HG03558 (cell line): ENCODE data around the gene DYRK1A.

Source experiments
- ATAC-seq: cut with Tn5 transposase; IDR thresholded peaks from one replicate; pipeline ENCODE4 v1.9.1; 2021; ENCODE audit warnings: moderate number of reproducible peaks; ENCODE audit not compliant: unreplicated experiment; ENCODE audit errors: extremely low read depth

DYRK1A gene

GRCh38 chr21:37383784-37384311, 17.3 kb downstream of the DYRK1A start:
- no peak for ATAC-seq

DNA sequence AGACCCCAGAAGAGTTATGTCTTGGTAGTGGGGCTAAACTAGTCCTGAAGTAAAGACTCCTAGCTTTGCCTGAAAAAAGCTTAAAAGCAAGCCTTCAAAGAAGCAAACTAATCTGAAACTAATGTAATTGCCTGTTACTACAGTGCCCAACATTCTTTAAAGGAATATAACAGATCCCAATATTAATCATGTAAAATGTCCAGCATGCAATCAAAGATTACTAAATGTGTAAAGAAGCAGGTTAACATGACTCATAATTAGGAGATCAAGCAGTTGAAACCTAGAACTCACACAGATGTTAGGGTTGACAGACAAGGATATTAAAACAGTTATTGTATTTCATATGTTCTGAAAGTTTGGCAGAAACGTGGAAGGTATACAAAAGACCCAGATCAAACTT, 17.8 kb downstream of the DYRK1A start:
- ATAC-seq = no peak

- no peak for ATAC-seq
Observed at GRCh38 chr21:37385179-37385765, 18.7 kb downstream of the DYRK1A start.

- no peak for ATAC-seq
Observed at GRCh38 chr21:37386151-37386550, 19.6 kb downstream of the DYRK1A start.

- ATAC-seq = no peak
Observed at GRCh38 chr21:37389456-37389855, 22.9 kb downstream of the DYRK1A start.

- no peak for ATAC-seq
Observed at GRCh38 chr21:37391666-37392065, 25.1 kb downstream of the DYRK1A start.

GRCh38 chr21:37392441-37392840, 25.9 kb downstream of the DYRK1A start:
- ATAC-seq = no peak

- ATAC-seq = no peak
Observed at GRCh38 chr21:37393030-37393429, 26.5 kb downstream of the DYRK1A start.

DNA sequence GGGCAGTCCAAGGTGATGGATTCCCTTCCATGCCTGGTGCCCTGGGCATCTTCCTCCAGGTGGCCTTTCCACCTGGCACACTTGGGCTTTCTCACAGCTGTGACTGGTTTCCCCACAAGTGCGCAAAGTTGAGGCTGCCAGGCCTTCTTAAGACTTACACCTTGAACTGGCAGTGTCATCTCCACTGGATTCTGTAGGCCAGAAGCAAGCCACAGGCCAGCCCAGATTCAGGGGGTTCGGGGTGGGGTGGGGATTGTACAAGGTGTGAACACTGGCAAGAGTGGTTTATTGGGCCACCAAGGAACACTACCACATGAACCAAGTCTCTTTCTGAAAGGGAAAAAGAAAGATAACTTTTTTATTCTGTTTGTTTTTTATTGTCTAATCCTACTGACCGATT, 27.2 kb downstream of the DYRK1A start:
- no peak for ATAC-seq

- no peak for ATAC-seq
Observed at GRCh38 chr21:37395961-37396360, 29.4 kb downstream of the DYRK1A start.

DNA sequence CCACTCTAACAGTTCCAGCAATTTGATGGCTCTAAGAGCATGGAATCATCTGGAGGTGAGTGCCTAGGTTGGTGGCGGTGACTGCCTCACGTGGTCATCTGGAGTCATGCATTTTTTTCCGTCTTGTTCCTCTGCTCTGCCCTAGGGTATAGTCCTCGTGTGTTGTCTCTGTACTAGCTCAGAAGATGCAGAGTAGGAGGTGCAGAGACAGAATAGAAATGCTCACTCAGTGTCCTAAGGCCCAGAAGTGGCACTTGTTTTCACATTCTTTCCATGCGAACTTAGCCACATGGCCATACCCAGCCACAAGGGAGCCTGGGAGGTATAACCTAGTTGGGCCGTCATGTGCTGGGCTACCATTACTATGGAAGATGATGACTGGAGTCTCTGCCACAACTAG, 30.3 kb downstream of the DYRK1A start:
- no peak for ATAC-seq

- no peak for ATAC-seq
Observed at GRCh38 chr21:37398697-37399096, 32.1 kb downstream of the DYRK1A start.

DNA sequence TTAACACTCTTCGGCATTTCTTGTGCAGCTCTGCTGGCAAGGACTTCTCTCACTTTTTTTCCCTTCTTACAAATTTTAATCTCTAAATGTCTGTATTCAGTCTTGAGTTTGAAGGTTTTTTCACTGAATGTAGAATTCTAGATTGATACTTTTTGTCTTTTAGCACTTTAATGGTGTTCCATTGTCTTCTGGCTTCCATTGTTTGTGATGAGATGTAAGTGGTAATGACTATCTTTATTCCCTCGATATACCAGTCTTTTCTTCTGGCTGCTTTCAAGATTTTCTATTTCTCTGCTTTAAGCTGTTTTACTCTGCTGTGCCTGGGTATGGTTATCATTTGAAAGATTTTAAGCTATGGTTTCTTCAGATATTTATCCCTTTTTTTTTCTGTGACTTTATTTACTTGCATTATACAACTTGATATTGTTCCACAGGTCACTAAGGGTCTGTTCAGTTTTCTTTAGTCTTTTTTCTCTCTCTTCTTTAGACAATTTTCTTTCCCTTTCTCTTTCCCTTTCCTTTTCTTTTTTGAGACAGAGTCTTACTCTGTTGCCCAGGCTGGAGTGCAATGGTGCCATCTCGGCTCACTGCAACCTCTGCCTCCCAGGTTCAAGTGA, 35.8 kb downstream of the DYRK1A start:
- no peak for ATAC-seq

DNA sequence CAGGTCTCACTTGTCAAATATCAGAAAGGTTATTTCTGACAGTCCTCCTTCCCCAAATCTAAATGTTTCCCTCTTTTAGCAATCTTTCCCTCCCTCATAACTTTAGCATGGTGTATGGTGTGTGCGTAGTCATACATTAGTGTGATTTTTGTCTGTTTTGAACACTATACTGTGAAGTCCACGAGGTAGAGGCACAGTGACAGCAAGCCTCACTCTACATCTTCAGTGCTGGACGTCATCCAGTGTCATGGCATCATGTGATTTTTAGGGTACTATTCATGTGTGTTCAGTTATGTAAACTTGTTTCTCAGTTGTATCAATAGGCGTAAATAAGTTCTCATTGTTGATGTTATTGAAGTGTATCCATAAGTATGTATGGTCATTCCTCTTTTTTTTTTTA, 39.1 kb downstream of the DYRK1A start:
- no peak for ATAC-seq

- ATAC-seq = peak; percentile 37
Observed at GRCh38 chr21:37407719-37408420, 41.3 kb downstream of the DYRK1A start.

DNA sequence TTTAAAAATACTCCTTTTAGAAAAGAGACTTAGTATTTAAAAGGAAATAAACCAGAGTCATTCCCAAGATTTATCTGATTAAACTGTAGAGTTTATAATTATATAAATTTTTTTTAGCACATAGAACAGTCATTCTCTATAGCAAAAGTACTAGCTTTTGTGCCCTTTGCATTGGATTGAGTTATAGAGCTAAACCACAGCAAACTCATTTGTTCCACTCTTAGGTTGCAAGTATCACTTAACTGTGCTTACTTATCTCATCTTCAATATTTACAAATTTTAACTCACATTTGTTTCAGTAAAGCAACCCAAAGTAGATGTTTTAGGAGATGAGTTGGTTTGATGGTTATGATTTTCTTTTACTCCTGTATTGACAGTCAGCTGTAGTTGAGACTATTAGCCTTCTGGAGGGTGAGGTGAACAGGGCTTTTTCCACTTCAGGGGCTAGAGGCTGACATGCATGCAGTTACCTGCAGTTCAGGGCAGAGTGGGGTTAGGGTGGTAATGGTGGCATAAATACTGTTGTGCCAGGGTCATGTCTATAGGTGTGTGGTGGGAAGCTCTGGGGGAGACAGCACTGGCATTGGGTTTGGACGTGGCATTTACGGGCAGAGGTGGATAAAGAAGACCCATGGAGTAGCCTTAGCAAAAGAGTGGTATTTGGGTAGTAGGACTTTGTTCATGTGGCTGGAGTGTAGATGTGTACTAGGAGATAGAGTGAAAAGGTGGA, 42.1 kb downstream of the DYRK1A start:
- ATAC-seq = no peak

DNA sequence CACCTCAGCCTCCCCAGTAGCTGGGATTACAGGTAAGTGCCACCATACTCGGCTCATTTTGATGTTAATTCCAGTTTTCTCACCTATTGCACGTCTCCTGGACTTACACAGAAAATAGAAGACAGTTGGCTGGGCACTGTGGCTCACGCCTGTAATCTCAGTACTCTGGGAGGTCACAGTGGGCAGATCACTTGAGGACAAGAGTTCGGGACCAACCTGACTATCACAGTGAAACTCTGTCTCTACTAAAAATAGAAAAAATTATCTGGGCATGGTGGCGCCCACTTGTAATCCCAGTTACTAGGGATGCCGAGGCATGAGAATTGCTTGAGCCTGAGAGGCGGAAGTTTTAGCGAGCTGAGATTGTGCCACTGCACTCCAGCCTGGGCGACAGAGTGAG, 44.1 kb downstream of the DYRK1A start:
- ATAC-seq = no peak

DNA sequence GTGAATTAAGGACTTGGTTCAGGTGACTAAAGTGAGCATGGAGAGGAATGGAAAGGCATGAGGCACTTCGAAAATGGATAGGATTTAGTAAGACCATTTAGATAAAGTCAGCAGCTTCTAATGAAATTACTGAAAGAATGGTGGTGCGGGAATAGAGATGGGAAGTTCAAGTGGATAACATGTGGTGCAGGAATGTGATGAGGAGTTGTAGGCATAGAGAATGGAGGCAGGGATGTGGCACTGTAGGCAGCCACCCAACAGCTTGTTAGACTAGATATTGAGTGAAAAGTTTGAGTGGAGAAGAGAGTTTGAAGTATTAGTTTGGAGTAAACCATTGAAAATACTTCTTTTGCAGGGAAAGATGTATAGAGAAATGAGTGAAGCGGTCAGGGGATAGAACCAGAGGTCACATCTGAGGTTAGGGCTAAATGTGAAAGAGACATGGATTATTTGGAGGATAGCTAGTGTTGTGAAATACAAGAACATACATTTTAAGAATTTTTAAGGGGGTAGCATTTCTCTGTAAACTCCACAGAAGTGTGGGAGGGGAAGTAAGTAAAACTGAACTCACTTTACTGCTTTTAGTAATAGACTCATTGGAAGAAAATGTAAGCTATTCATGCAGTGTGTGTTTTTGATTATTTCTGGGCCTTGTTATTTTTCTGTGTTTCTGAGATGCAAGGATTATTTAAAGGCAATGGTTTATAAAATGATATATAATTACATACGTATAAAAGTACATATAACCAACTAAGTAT, 46.2 kb downstream of the DYRK1A start:
- ATAC-seq = no peak

GRCh38 chr21:37413553-37414291, 47.1 kb downstream of the DYRK1A start:
- no peak for ATAC-seq
